IMR-90 (cell line): ENCODE results near the gene PODXL2. TPM values are rescaled to one million over a fixed set of nuclear protein-coding genes. Genes with fewer than 3 reads are reported as not detected.

Source experiments
- ATAC-seq: fragments of 200-7000 bp; cut with Tn5 transposase; 2 replicates; pipeline ENCODE4 v1.9.1; 2020; ENCODE audit warnings: low read depth, mild to moderate bottlenecking, moderate library complexity
- BruUV-seq: library from RNA; stranded (reverse); fragments of 400-500 nt; replicated peaks from 2 replicates; lab custom pipeline; 2021; lab: Mats Ljungman, UMichigan
- CTCF ChIA-PET: fragments of 300-600 bp; formaldehyde crosslinking; extraction: SDS; loops from one replicate; lab custom pipeline; 2021; ENCODE audit warnings: antibody characterized with exemption; lab: Yijun Ruan, JAX
- POLR2A ChIA-PET: fragments of 300-600 bp; sonication (Branson Sonifier 250); formaldehyde crosslinking; loops from one replicate; lab custom pipeline; 2022; ENCODE audit warnings: antibody characterized with exemption; ENCODE audit not compliant: unreplicated experiment; lab: Charles Lee
- DNase-seq: peaks from one replicate; pipeline ENCODE4 v3.0.0; 2013
- H2AFZ ChIP-seq: replicated peaks from 2 replicates; pipeline ENCODE3; 2013; ENCODE audit warnings: low read length, mild to moderate bottlenecking; ENCODE audit not compliant: poor library complexity
- H2AK5ac ChIP-seq: 2 replicates; pipeline ENCODE4 v1.6.1; 2013; ENCODE audit warnings: low read depth, low read length, inconsistent platforms
- H2AK9ac ChIP-seq: replicated peaks from 2 replicates; pipeline ENCODE3; 2013; ENCODE audit warnings: mild to moderate bottlenecking, low read depth, low read length, moderate library complexity; ENCODE audit not compliant: poor library complexity
- H2BK120ac ChIP-seq: 2 replicates; pipeline ENCODE4 v1.6.1; 2013; ENCODE audit warnings: low read depth, low read length, inconsistent platforms
- H2BK15ac ChIP-seq: 3 replicates; pipeline ENCODE4 v1.6.1; 2013; ENCODE audit warnings: low read depth, low read length, inconsistent platforms
- H2BK20ac ChIP-seq: 2 replicates; pipeline ENCODE4 v1.6.1; 2013; ENCODE audit warnings: low read depth, mild to moderate bottlenecking, inconsistent platforms, low read length, moderate library complexity
- H2BK5ac ChIP-seq: 2 replicates; pipeline ENCODE4 v1.6.1; 2013; ENCODE audit warnings: mild to moderate bottlenecking, low read depth, low read length, inconsistent platforms; ENCODE audit not compliant: poor library complexity, severe bottlenecking
- H3K14ac ChIP-seq: replicated peaks from 2 replicates; pipeline ENCODE4 v1.6.1; 2013; ENCODE audit warnings: low read depth, low read length, inconsistent platforms
- H3K18ac ChIP-seq: 2 replicates; pipeline ENCODE4 v1.6.1; 2013; ENCODE audit warnings: low read depth, low read length, control low read depth
- H3K23ac ChIP-seq: 2 replicates; pipeline ENCODE4 v1.6.1; 2013; ENCODE audit warnings: low read depth, low read length, inconsistent platforms
- H3K27ac ChIP-seq: 2 replicates; pipeline ENCODE4 v1.5.1; 2013; ENCODE audit warnings: mild to moderate bottlenecking, control low read depth, low read length; ENCODE audit not compliant: insufficient read depth
- H3K27me3 ChIP-seq: 2 replicates; pipeline ENCODE4 v1.6.1; 2013; ENCODE audit warnings: low read length; ENCODE audit not compliant: control insufficient read depth, insufficient read depth
- H3K36me3 ChIP-seq: 2 replicates; pipeline ENCODE4 v1.6.1; 2013; ENCODE audit warnings: low read length, mixed read lengths; ENCODE audit not compliant: control insufficient read depth, insufficient read depth
- H3K4ac ChIP-seq: 2 replicates; pipeline ENCODE4 v1.6.1; 2013; ENCODE audit warnings: low read depth, low read length, inconsistent platforms
- H3K4me1 ChIP-seq: 2 replicates; pipeline ENCODE4 v1.6.1; 2013; ENCODE audit warnings: low read length, mixed read lengths; ENCODE audit not compliant: control insufficient read depth, insufficient read depth
- H3K4me2 ChIP-seq: 2 replicates; pipeline ENCODE4 v1.6.1; 2013; ENCODE audit warnings: low read depth, mild to moderate bottlenecking, control low read depth, low read length, moderate library complexity
- H3K4me3 ChIP-seq: 2 replicates; pipeline ENCODE4 v1.5.1; 2013; ENCODE audit warnings: low read depth, mild to moderate bottlenecking, control low read depth, low read length, moderate library complexity; ENCODE audit not compliant: insufficient read depth
- H3K56ac ChIP-seq: 2 replicates; pipeline ENCODE4 v1.6.1; 2013; ENCODE audit warnings: low read length, inconsistent platforms; ENCODE audit not compliant: insufficient read depth; ENCODE audit errors: extremely low read depth
- H3K79me1 ChIP-seq, 2 experiments: 2 replicates each; pipeline ENCODE4 v1.6.1; 2013; ENCODE audit warnings: low read length in 2 of 2, inconsistent platforms in 1 of 2, low read depth in 1 of 2
- H3K9ac ChIP-seq: 2 replicates; pipeline ENCODE4 v1.6.1; 2013; ENCODE audit warnings: low read depth, low read length, control low read depth
- H3K9me1 ChIP-seq: 2 replicates; pipeline ENCODE4 v1.6.1; 2013; ENCODE audit warnings: low read length, inconsistent platforms; ENCODE audit not compliant: insufficient read depth
- H3K9me3 ChIP-seq: 2 replicates; pipeline ENCODE4 v1.6.1; 2013; ENCODE audit warnings: low read length; ENCODE audit not compliant: control insufficient read depth, insufficient read depth
- H4K20me1 ChIP-seq: 2 replicates; pipeline ENCODE4 v1.6.1; 2013; ENCODE audit warnings: low read length, inconsistent platforms; ENCODE audit not compliant: insufficient read depth
- H4K5ac ChIP-seq: 2 replicates; pipeline ENCODE4 v1.6.1; 2013; ENCODE audit warnings: mild to moderate bottlenecking, low read depth, low read length, control low read depth
- H4K8ac ChIP-seq, 2 experiments: 2 replicates each; pipeline ENCODE4 v1.6.1; 2013; ENCODE audit warnings: low read depth in 2 of 2, low read length in 2 of 2, control low read depth in 1 of 2, inconsistent platforms in 1 of 2
- H4K91ac ChIP-seq: 2 replicates; pipeline ENCODE4 v1.6.1; 2013; ENCODE audit warnings: low read depth, low read length, inconsistent platforms; ENCODE audit not compliant: insufficient read depth
- BHLHE40 ChIP-seq: fragments of 150-350 bp; IDR thresholded peaks from 2 replicates; pipeline ENCODE4 v1.6.1; 2016; ENCODE audit warnings: mild to moderate bottlenecking, low read depth, low read length
- CEBPB ChIP-seq: IDR thresholded peaks from 2 replicates; pipeline ENCODE4 v1.6.1; 2012; ENCODE audit warnings: low read depth, low read length, improper control_type of control experiment
- CTCF ChIP-seq: conservative IDR thresholded peaks from 2 replicates; pipeline ENCODE4 v1.5.1; 2012; ENCODE audit warnings: mild to moderate bottlenecking, low read depth, low read length, improper control_type of control experiment
- ELK1 ChIP-seq: fragments of 150-350 bp; IDR thresholded peaks from 2 replicates; pipeline ENCODE4 v1.6.1; 2016; ENCODE audit warnings: low read depth, mild to moderate bottlenecking, low read length, moderate library complexity, borderline replicate concordance
- RFX5 ChIP-seq: IDR thresholded peaks from 2 replicates; pipeline ENCODE4 v1.8.0; 2012; ENCODE audit warnings: low read depth, mild to moderate bottlenecking, low read length, moderate library complexity
- WGBS, 2 experiments: methylation state at CpG; one replicate each; pipeline versions ENCODE4 v1.1.5 to v1.1.7; 2013; ENCODE audit warnings: missing lambda C conversion rate in 2 of 2; ENCODE audit not compliant: insufficient read length in 1 of 2; ENCODE audit errors: extremely low coverage in 2 of 2; 5-methylcytosine and 5-hydroxymethylcytosine counted together
- dilution Hi-C: fragments of 300-500 bp; cut with HindIII; formaldehyde crosslinking; loops from one replicate; pipeline ENCODE4 v1.14.3; 2018; ENCODE audit warnings: low sequenced_read_pairs; ENCODE audit not compliant: unreplicated experiment
- in situ Hi-C: fragments of 300-500 bp; cut with MboI; formaldehyde crosslinking; loops from 3 replicates; pipeline ENCODE4 v1.14.3; 2019; ENCODE audit warnings: low sequenced_read_pairs, inconsistent platforms, mixed read lengths
- intact Hi-C: fragments of 100-400 bp; cut with micrococcal nuclease; formaldehyde crosslinking; loops from 2 replicates; pipeline ENCODE4 v1.10.0; 2022
- polyA plus RNA-seq, 3 experiments: library from polyadenylated mRNA; depleted of rRNA; stranded (reverse); fragments of >200 nt; gene quantifications; 2 replicates each; pipeline ENCODE4 v1.2.3, GENCODE V29; 2012; ENCODE audit warnings: low replicate concordance in 1 of 3
- total RNA-seq: library from RNA; depleted of rRNA; stranded (reverse); fragments of >200 nt; gene quantifications from 2 replicates; pipeline ENCODE4 v1.2.3, GENCODE V29; 2012

The PODXL2 gene
- total and polyA plus RNA-seq, 2 of the 4 experiments (the other 2 are of a cell fraction), result 1.6 to 5.4 TPM

GRCh38 chr3:127606086-127606805 is 22.7 kb upstream of the PODXL2 start:
- Histone ChIP-seq H2AK5ac (no peak overlapping the region), H3K27me3 (no peaks in the 10 kb centered on the region), H3K9me3 (no peaks in the 10 kb centered on the region), H3K14ac (no peak overlapping the region), H3K9me1 (peaks cover 6% of the 10 kb centered on the region; the same call in 1 of the 2 replicates), H3K23ac (no peak overlapping the region), H3K4ac (no peak overlapping the region), H3K4me3 (no peak overlapping the region), H2BK15ac (no peak overlapping the region), H2BK5ac (no peak overlapping the region), H2BK120ac (no peak overlapping the region), H3K36me3 (peaks cover 33% of the 10 kb centered on the region), H3K18ac (no peak overlapping the region), H4K91ac (no peak overlapping the region), H3K4me1 (no peaks in the 10 kb centered on the region), H3K56ac (no peak overlapping the region), H3K27ac (no peak overlapping the region), H4K5ac (no peak overlapping the region), H3K79me1 (peaks cover 3 to 8% of the 10 kb centered on the region in 2 experiments; a peak in 3 of 4 replicates), H2AFZ (no peak overlapping the region), H4K8ac (no peak overlapping the region), H3K9ac (no peak overlapping the region), H2BK20ac (no peak overlapping the region), H3K4me2 (no peak overlapping the region), H4K20me1 (no peaks in the 10 kb centered on the region), H2AK9ac (no peak overlapping the region)
- BruUV-seq, result no TSS peak
- WGBS, 2 experiments, result 90% methylated on average over 8 of the region's 24 CpGs; no CpG with 5 or more reads in 1 of the 2 experiments
- ATAC-seq, result no peak
- ChIA-PET POLR2A (no interaction called here), CTCF (no interaction called here)
- in situ Hi-C loops (no loop called here), intact Hi-C loops (no loop called here), dilution Hi-C loops (no loop called here)
- DNase-seq, result no peak
- TF ChIP-seq CTCF (no peak), ELK1 (no peak), RFX5 (no peak), BHLHE40 (no peak), CEBPB (no peak)
